ES-I3 (cell line): ENCODE measurements around the gene ARRDC2.
"Not testable (repeated sequence)": the region's sequence is repeated elsewhere in the genome, so short reads cannot be mapped to it uniquely, and the experiment has no call there.

Experiments used
- H3K36me3 ChIP-seq: 2 replicates; pipeline ENCODE4 v1.6.1; 2013; ENCODE audit warnings: mild to moderate bottlenecking, low read length, control low read depth, moderate library complexity; ENCODE audit not compliant: insufficient read depth
- H3K4me1 ChIP-seq: 2 replicates; pipeline ENCODE4 v1.6.1; 2013; ENCODE audit warnings: mild to moderate bottlenecking, control low read depth, low read length; ENCODE audit not compliant: insufficient read depth
- H3K9ac ChIP-seq: 2 replicates; pipeline ENCODE4 v1.6.1; 2013; ENCODE audit warnings: low read depth, mild to moderate bottlenecking, low read length, moderate library complexity
- H3K9me3 ChIP-seq: 2 replicates; pipeline ENCODE4 v1.6.1; 2013; ENCODE audit warnings: mild to moderate bottlenecking, low read length, moderate library complexity; ENCODE audit not compliant: control insufficient read depth, insufficient read depth

The ARRDC2 gene

DNA sequence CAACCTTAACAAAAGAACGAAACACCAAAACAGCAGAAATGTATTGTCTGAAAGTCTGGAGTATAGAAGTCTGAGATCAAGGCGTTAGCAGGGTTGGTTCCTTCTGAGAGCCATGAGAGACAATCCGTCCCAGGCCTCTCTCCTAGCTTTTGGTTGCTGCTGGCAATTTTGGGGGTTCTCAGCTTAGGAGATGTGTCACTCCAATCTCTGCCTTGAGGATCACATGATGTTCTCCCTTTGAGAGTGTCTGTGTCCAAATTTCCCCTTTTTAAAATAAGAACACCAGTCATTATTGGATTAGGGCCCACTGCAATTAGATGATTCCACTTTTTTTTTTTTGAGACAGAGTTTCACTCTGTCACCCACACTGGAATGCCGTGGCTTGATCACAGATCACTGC lies 30.9 kb upstream of the ARRDC2 start:
- Histone ChIP-seq H3K36me3 (0 out of 2 replicates have a peak, but pooled peaks cover 2% of the 10 kb centered on the region), H3K4me1 (no peaks in the 10 kb centered on the region), H3K9me3 (no peaks in the 10 kb centered on the region), H3K9ac (no peak overlapping the region)

DNA sequence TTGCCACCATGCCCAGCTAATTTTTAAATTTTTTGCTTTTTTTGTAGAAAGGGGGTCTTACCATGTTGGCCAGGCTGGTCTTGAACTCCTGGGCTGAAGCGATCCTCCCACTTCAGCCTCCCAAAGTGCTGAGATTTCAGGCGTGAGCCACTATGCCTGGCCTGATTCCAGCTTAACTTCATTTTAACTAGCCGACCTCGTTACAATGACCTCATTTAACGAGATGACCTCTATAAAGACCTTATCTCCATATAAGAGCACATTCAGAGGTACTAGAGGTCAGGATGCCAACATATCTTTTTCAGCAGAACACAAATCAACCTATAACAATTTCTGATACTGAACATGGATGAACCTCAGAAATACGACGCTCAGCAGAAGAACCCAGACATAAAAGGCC lies 30.5 kb upstream of the ARRDC2 start:
- no peaks in the 10 kb centered on the region for H3K4me1 ChIP-seq
- H3K9me3 ChIP-seq, result no peaks in the 10 kb centered on the region
- 0 out of 2 replicates have a peak, but pooled peaks cover 2% of the 10 kb centered on the region for H3K36me3 ChIP-seq
- no peak overlapping the region for H3K9ac ChIP-seq

DNA sequence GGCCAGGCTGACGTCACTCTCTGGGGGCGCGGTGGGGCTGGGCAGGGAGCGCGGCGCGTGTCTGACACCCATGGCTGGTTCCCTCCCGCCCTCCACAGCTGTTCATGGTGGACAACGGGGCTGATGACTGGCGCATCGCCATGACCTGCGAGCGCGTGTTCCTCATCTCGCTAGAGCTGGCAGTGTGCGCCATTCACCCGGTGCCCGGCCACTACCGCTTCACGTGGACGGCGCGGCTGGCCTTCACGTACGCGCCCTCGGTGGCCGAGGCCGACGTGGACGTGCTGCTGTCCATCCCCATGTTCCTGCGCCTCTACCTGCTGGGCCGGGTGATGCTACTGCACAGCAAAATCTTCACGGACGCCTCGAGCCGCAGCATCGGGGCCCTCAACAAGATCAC lies 26.4 kb upstream of the ARRDC2 start:
- H3K9ac ChIP-seq, result no peak overlapping the region
- H3K9me3 ChIP-seq, result no peaks in the 10 kb centered on the region
- H3K36me3 ChIP-seq, result no peaks in the 10 kb centered on the region
- no peaks in the 10 kb centered on the region; the same call in 1 of the 2 replicates for H3K4me1 ChIP-seq

DNA sequence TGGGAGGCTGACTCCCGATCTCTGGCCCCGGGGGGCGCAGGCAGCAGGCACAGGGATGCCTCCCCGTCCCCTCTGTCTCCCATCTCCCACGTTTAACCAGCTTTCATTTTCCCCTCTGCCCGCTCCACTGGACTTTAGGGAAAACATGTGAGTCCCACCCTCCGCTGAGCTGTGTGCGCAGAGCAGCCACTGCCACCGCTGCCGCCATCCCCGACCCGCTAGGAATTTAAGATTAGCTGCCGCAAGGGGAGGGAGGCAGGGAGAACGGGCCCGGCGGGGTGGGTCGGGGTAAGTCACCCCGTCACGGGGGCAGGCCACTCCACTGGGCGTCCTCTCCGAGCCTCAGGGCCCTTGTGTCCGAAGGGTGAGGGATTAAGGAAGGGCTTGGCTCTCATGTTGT lies 25.5 kb upstream of the ARRDC2 start:
- no peaks in the 10 kb centered on the region; the same call in 1 of the 2 replicates for H3K4me1 ChIP-seq
- H3K9me3 ChIP-seq, result no peaks in the 10 kb centered on the region
- no peak overlapping the region for H3K9ac ChIP-seq
- no peaks in the 10 kb centered on the region for H3K36me3 ChIP-seq

DNA sequence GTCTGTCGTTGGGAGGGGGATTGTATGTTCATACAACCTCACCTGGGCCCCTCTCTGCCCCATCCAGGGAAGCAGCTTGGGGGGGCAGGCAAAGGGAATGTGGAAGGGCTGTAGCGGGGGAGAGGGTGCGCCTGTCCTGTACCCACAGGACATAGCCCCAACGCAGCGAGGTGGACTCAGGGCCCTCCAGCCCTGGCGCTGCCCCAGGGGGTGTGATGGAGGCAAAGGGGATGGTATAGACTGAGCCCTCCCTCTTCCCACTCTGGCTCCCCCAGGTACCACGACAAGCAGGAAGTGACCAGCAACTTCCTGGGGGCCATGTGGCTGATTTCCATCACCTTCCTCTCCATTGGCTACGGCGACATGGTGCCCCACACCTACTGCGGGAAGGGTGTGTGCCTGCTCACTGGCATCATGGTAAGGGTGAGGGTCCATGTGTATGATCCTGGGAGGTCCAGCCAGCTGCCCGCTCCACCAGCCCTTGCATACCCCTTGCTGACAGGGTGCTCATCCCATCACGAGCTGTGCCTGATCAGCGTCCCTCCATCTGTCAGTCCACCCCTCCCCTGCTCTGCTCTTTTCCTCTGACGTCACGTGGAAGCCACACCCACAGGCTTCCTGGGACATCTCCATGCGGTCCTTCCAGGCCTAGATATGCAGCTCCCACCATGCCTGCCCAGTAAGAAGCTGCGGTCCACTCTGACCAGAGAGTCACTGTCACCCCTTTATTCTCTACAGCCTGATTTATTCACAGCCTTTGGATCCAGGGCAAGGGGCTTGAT lies 22.7 kb upstream of the ARRDC2 start:
- no peaks in the 10 kb centered on the region; the same call in 1 of the 2 replicates for H3K4me1 ChIP-seq
- no peak overlapping the region for H3K9ac ChIP-seq
- H3K36me3 ChIP-seq, result no peaks in the 10 kb centered on the region
- no peaks in the 10 kb centered on the region for H3K9me3 ChIP-seq

DNA sequence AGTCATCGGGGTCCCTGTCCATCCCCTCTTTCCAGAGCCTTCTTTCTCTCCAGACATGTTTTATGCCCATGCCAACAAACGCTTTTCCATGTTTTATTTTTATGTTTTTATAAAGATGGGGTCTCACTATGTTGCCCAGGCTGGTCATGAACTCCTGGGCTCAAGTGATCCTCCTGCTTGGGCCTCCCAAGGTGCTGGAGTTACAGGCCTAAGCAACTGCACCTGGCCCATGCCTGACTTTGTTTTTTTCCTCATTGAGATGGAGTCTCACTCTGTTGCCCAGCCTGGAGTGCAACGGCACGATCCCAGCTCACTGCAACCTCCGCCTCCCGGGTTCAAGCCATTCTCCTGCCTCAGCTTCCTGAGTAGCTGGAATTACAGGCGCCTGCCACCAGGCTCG lies 21.4 kb upstream of the ARRDC2 start:
- not testable (repeated sequence) for H3K36me3 ChIP-seq, H3K9ac ChIP-seq, H3K9me3 ChIP-seq, H3K4me1 ChIP-seq

DNA sequence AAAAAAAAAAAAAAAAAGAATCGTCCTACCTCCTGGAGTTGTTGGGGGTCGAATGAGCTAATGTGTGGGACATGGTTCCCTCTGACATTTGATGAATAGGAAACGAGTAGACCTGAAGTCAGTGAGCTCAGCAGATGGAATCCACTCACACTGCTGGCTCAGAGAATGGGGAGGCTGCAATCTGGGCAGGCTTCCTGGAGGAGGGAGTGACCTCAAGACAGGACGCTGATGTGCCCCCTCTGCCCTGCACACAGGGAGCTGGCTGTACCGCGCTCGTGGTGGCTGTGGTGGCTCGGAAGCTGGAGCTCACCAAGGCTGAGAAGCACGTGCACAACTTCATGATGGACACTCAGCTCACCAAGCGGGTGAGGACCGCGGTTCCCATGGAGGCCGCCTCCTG lies 19.8 kb upstream of the ARRDC2 start:
- H3K9me3 ChIP-seq, result no peaks in the 10 kb centered on the region
- H3K4me1 ChIP-seq, result no peaks in the 10 kb centered on the region; the same call in 1 of the 2 replicates
- no peaks in the 10 kb centered on the region for H3K36me3 ChIP-seq
- no peak overlapping the region for H3K9ac ChIP-seq

DNA sequence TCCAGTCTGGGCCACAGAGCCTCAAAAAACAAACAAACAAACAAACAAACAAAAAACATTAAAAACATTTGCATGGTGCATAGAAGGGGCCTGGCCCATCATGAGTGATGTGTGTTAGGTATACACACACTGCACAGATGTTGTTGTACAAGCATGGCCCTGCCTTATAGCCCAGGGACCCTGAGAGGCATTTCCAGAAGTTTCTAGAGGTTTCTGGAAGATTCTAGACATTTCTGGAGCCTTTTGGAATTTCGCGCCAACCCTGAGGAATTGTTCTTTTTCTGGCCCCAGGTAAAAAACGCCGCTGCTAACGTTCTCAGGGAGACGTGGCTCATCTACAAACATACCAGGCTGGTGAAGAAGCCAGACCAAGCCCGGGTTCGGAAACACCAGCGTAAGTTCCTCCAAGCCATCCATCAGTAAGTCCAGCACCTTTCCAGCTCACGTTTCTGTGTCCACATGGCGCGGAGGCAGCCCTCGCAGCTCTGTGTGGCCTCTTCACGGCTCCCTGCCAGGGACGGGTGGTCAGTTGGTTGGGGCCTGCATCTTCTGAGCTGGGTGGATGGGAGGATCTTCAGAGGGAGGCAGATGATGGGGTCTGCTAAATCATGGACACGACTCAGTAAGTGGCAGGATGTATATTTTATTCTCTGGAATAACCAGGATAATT lies 18.4 kb upstream of the ARRDC2 start:
- Histone ChIP-seq H3K9me3 (no peaks in the 10 kb centered on the region), H3K9ac (no peak overlapping the region), H3K36me3 (no peaks in the 10 kb centered on the region), H3K4me1 (no peaks in the 10 kb centered on the region; the same call in 1 of the 2 replicates)

DNA sequence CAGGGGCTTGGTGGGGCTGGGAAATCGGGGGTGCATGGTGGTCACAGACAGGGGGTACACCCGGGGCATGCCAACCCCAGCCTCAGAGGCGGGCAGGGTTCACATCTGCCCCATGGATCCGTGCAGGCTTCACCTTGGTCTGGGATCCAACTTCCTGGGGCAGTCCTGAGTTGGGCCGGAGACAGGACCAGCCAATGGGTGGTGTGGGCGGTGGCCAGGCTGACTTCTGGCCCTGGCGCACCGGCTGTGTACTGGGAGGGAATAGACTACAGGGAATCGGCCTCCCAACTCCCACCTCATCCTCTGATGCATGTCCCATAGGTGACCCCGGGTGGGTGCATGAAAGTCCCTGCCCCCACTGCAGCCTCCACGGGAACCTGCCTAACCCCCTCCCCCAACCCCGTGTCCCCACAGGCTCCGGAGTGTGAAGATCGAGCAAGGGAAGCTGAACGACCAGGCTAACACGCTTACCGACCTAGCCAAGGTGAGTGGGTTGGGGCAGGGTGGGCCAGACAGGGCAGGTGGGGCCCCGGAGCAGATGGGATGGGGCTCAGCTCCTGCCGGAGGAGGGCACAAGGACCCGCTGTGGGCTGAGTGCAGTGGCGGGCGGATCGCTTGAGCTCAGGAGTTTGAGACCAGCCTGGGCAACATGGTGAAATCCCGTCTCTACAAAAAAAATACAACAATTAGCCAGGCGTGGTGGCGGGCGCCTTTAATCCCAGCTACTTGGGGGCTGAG lies 14.7 kb upstream of the ARRDC2 start:
- Histone ChIP-seq H3K4me1 (no peaks in the 10 kb centered on the region), H3K9ac (no peak overlapping the region), H3K9me3 (no peaks in the 10 kb centered on the region)

DNA sequence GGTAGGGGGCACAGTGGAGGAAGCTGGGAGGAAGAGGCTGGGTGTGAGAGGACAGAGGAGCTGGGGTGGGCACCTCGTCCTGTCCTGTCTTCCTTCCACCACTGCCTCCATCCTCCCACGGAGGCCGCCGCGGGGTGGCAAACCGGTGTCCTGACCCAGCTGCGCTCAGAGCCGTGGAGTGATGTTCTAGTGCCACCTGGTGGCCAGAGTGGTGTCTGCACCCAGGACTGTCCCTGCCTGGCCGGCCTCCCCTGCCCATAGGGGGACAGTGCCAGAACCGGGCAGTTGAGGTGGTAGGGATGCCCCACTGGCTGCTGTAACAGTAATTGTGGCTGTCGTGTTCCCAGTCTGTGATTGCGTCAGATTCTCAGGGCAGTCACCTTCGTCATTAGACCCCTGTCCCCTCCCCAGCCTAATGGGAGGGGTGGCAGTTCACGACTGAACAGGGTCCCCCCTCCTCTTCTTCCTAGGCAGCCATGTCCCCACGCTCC lies 11.1 kb upstream of the ARRDC2 start:
- no peaks in the 10 kb centered on the region for H3K36me3 ChIP-seq
- no peak overlapping the region for H3K9ac ChIP-seq
- no peaks in the 10 kb centered on the region for H3K9me3 ChIP-seq
- no peaks in the 10 kb centered on the region for H3K4me1 ChIP-seq

More for the DNA sequence above, 14.7 kb upstream of the ARRDC2 start:
- H3K36me3 ChIP-seq, result no peaks in the 10 kb centered on the region

DNA sequence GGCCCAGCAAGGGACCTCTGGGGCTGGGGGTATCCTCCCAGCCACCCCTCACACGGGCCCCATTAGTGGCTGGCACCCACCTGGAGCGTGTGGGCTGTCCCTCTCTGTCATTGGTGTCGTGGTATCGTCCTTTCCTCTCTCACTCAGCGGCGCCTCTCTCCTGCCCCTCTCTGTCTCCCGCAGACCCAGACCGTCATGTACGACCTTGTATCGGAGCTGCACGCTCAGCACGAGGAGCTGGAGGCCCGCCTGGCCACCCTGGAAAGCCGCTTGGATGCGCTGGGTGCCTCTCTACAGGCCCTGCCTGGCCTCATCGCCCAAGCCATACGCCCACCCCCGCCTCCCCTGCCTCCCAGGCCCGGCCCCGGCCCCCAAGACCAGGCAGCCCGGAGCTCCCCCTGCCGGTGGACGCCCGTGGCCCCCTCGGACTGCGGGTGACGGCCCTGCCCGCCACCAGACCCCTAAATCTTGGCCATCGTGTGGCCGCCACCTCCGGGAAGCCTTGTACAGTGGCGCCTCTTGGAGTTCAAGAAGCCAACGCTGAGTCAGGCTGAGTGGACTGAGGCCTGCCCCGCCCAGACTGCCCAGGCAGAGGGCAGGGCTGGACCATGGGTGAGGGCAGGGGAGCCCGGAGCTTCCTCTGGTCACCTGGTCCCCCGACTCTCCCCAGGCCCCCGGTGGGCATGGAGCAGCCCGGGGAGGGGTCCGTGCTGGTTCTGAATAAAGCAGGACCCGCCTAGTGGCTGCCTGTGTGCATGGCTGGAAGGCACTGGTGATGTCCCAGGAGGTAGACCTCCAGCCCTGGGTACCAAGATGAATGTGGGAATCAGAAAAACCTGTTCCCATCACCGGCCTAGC lies 9.8 kb upstream of the ARRDC2 start:
- Histone ChIP-seq H3K9ac (no peak overlapping the region), H3K4me1 (no peaks in the 10 kb centered on the region), H3K36me3 (no peaks in the 10 kb centered on the region), H3K9me3 (no peaks in the 10 kb centered on the region)

DNA sequence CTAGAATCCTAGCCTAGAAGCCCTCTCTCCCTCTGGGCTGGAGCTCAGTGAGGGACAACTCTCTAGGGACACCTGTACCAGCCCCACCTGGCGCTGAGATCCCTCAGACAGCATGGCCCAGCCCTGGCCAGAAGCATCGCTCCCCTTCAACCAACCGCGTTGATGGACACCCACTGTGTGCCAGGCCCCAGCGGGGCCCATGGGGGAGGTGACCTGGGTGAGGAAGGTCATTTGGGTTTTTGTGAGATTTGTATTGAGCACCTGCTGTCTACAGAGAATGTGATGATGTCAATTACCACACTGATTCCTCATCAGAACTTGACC lies 9.2 kb upstream of the ARRDC2 start:
- Histone ChIP-seq H3K4me1 (no peaks in the 10 kb centered on the region), H3K9ac (no peak overlapping the region), H3K9me3 (no peaks in the 10 kb centered on the region), H3K36me3 (no peaks in the 10 kb centered on the region)

DNA sequence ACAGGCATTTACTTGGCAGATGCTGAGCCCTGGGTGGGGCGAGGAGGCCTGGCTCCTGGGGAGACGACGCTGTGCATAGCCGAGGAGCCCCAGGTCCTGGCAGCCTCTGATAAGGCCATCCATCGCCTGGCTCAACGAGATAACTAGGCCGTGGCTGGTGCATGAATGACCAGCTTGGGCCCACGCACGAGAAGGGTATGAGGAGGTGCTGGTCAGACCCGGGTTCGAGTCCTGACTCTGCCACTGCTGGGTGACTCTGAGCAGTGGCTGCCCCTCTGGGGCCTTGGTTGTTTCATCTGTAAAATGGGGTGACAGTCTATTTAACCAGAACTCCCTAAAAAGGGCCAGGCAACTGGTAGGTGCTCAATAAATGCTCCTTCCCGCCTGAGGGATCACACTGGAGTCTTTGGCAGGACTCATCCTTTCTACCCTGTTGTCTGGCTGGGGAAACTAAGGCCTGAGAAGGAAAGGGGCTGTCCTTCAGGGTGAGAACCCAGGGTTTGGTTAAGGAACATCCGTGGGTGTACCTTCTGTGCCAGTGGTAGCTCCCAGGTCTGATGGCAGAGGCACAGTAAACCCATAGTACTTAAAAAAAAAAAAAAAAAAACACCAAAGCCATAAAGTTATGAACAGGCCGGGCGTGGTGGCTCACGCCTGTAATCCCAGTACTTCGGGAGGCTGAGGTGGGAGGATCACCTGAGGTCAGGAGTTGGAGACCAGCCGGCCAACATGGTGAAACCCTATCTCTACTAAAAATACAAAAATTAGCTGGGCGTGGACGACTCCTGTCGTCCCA lies 8.1 kb upstream of the ARRDC2 start:
- H3K4me1 ChIP-seq, result no peaks in the 10 kb centered on the region
- H3K36me3 ChIP-seq, result no peaks in the 10 kb centered on the region
- no peak overlapping the region; the same call in 1 of the 2 replicates for H3K9ac ChIP-seq
- H3K9me3 ChIP-seq, result no peaks in the 10 kb centered on the region
